ENCODE results near the gene ICA1.

The ICA1 gene

GRCh38 chr7:8197994-8198698, 63.8 kb downstream of the ICA1 start:
- no peak for DNase-seq

- no peak for DNase-seq
Measured at GRCh38 chr7:8192897-8193296, 69.1 kb downstream of the ICA1 start.

DNA sequence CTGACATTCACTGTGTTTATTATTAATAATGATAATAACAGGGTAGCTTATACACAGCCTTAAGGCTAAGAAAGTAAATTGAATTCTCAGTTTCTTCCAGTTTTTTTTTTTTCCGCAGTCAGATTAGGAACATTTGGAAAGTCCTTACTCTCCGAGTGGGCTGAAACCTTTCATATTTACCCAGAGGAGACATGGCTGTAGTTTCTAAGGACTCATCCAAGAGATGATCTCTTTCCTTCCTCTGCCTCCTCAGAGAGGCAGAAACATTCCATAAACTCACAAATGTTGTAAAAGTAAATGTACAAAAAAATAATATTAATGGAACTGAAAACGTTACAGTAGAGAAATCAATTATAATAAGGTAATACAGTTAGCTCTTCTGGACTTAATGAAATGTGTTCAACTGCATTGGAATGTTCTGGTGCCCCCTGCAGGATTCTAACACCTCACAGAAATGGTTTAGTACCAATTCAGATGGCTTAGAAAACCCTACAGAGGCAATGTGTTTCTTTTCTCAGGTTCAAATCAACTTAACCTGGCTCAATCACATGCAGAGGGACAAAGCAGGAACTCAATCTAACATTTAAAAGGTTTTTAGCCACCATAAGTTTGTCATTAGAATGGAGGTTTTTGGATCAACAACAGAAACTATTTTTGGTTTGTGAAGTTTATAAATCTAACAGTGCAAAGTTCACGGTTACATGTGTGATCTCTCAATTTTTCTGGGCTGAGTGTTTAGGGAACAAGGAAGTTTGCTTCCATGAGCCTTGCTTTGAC, 71.7 kb downstream of the ICA1 start:
- DNase-seq, result peak; percentile 34

- DNase-seq, result peak; percentile 47
Measured at GRCh38 chr7:8189625-8190024, 72.3 kb downstream of the ICA1 start.

DNA sequence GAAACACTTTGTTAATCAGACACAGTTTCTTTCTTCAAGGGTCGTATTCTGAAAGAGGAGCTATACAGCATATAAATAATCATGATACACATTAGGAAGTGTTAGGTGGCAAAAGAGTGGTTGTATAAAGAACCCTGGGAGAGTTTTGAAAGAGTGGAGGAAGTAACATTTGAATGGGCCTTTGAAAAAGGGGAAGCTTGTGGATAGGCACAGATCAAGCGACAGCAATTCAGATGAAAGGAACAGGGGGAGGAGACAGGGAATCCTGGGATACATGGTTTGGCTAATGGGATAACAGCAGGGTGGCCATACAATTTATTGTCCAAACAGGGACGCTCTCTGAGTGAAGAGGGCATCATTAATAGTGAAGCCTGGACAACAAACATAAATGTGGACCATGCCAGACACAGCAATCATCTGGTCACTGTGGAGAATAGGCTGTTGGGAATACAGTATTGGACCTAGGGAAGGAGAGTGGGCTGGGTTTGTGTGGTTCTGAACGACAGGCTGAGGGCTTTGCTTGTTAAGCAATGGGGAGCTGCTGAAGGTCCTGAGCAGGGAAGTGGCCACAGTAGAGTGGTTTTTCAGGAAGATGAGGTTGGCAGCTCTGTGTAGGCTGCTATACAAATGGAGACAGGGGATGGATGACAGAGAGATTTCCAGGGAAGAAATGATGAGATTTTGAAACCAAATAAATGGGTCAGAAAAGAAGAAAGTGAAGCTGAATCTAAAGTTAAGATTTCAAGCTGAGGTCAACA, 75.9 kb downstream of the ICA1 start:
- peak; percentile 14 for DNase-seq

DNA sequence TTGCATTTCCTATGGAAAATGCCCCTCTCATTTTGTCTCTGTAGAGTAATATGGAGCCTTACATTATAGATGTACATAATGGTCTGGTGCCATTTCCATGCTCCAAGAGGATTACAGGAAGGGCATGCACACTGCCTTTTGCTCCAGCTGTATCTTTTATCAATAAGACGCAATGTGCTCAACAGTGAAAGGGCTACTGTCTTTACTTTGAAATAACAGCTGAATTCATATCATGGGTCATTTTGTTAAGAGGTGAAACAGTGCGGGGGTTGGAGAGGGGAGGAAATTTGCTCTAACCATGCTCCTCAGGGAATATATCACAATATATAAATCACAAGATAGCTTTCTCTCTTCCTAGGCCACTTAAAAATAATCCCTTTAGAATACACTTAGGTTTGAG, 77.7 kb downstream of the ICA1 start:
- DNase-seq, result peak; percentile 88

DNA sequence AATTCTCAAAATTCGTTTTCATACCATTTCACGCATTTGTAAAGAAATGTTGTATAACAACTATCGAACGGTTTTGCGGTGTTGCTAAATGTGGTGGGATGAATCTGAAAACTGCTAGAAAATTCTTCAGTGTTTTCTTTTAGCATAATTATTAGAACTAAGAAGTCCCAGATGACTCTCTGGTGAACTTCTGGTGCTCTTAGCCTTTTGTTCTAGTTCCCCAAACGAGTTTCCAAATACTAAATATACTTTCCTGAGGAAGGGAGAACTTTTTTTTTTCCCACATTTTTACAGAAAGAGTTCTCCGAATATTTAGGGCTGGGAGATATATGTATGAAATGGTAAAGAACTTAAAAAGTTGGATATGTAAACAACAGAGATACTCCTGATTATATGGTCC, 82.5 kb downstream of the ICA1 start:
- DNase-seq, result no peak

DNA sequence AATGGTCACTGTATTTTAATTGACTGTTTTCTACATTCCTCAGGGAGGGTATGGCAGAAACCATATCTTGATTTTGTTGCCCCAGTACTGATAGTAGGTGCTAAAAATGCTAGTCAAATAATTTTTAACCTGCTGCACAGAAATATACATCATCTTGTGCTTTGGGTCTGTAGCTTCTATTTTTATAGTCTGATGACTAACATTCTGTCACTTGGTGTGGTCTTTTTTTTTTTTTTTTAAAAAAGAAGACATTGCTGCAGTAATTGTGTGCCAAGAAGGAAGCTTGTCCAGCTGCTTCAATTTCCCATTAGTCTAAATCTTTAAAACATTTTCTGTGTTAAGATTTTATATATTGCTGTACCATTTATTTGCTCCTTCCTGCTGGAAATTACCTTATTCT, 83.6 kb downstream of the ICA1 start:
- no peak for DNase-seq

DNA sequence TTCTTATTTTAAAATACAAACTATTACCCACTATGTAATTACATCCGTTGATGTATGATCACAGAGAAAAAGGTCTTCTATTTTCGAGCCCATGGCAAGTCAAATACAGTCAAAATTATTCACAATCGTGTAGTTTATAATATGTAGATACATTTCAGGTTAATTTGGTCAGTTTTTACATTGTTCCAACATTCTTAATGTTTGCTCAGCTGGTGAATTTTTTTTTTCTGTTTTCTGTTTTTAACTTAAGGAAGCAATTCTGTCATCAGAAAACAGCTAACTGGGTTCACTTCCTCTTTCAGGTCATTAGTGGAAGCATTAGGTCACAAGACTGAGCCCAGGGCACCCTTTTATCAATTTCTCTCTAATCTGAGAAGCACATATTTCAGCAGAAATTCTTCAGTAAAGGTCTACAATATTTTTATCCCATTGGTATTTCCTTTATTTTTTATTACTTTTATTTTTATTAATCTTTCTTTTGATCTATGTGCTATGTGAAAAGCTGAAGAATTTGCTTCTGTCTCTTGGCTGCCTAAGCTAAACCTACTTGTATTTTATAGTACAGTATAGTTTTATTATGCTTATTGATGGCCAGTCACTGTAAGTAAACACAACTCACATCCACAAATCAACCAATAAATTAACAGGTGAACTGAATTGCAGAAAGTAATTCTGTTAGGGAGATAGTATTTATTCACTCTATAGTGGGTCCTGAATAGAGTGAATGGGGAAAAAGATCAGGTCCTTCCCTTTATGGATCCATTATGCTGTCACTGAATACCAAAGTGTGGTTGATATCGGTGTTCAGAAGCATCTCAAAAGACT, 84.6 kb downstream of the ICA1 start:
- DNase-seq, result no peak

GRCh38 chr7:8176370-8177081, 85.4 kb downstream of the ICA1 start:
- DNase-seq, result peak; percentile 24

GRCh38 chr7:8175929-8176369, 86.0 kb downstream of the ICA1 start:
- no peak for DNase-seq

DNA sequence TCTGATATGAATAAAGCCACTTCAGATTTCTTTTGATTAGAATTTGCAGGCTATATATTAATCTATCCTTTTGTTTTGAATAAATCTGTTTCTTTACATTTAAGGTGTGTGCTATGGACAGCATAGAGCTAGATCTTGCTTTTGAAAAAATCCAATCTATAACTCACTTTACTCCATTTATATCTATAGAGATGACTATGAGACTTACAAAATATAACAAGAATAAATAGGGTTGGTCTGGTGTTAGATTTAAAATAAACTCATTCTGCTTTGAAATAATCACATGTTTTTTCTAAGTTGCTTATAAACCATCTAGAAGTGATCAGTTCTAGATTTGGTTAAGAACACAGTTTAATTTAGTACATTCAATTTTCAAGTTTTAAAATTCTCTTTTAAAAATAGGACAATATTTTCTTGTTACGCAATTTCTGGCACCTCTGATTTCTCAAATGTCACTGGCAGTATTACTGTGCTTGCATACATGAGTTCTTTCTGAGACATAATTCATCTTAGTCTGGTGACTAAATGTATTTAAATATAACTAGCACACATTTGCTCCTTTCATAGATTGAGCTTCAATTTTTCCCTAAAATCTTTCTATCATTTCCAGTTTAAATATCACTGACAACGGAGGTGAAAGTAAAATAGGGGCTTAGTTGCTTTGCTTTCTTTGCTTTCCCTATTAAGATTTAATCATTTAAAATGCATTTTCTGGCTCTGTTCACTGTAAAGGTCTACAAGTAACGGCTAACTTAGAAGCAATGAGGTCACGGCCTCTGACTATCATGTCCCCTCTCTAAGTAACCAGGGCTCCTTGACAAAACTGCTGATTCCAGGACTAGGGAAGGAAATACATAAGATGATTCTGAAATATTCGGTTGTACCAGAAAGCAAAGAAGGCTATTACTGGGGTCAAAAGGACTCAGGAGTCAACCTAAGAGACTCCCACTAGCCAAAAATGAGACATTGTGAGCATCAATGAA, 89.3 kb downstream of the ICA1 start:
- DNase-seq, result no peak

GRCh38 chr7:8169171-8169570, 92.8 kb downstream of the ICA1 start:
- DNase-seq, result no peak

DNA sequence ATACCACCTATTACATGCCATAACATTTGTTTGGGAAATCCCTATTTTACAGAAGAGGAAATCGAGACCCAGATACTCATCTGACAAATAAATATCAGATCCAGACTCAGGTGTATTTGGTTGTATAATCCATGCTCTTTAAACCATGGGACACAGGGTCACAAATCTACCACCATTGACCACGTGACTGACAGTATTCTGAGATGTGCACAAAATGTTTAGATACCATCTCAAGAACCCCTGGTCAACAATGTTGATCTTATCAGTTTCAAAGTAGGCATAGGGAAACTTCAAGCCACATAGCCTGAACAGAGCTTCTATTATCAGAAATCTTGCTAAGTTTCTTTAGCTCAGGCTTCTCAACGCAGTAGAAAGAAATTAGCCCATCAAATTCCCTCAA, 93.6 kb downstream of the ICA1 start:
- no peak for DNase-seq

DNA sequence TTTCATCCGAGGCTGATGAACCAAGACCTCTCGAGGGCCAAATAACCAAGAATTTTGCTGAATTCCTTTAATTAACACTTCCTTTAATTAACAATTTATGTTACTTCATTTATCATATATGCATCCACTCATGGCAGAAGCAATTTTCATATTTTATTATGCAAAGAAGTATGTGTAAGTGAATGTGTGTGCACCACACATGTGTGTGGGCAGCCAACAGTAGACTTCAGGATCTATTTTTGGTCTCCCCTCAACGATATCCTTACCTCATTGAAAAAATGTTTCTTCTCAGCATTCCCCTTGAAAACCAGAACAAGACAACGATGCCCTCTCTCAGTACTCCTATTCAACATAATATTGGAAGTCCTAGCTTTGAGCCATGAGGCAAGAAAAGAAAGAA, 96.8 kb downstream of the ICA1 start:
- DNase-seq, result no peak

GRCh38 chr7:8162181-8162580, 99.8 kb downstream of the ICA1 start:
- no peak for DNase-seq

GRCh38 chr7:8161364-8161828, 100.6 kb downstream of the ICA1 start:
- DNase-seq, result no peak

DNA sequence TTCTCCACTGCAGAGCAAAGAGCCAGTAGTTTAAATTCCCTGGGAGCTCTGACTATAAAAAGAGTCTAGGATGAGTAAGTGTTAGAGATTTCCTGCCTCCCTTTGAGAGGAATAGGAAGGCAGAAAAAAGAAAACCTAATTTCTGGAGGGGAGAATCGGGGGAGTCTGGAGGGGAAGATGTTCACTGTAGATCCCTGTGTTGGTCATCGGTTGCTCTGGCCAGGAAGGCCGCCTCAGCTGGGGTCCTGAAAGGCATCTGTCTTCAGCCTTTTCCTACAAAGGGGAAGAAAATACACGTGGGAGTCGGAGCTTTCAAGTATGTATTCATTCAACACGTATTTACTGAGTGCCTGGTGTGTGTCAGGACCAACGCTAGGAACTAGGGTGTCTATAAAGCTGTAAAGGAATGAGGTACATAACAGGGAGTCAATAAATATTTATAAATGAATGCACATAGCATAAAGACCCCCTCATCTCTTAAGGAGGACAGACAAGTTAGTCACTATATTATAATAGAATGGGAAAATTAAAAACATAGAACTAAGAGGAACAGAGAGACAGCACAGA, 101.1 kb downstream of the ICA1 start:
- no peak for DNase-seq

- no peak for DNase-seq
Measured at GRCh38 chr7:8160250-8160649, 101.7 kb downstream of the ICA1 start.

GRCh38 chr7:8159595-8159994, 102.4 kb downstream of the ICA1 start:
- no peak for DNase-seq
